ENCODE results near the gene POLR3C. TPM values are rescaled to one million over a fixed set of nuclear protein-coding genes. Genes with fewer than 3 reads are reported as not detected.

POLR3C gene
- total and polyA plus RNA-seq, 2 of the 4 experiments (the other 2 are of a cell fraction), result 47.0 to 94.1 TPM

DNA sequence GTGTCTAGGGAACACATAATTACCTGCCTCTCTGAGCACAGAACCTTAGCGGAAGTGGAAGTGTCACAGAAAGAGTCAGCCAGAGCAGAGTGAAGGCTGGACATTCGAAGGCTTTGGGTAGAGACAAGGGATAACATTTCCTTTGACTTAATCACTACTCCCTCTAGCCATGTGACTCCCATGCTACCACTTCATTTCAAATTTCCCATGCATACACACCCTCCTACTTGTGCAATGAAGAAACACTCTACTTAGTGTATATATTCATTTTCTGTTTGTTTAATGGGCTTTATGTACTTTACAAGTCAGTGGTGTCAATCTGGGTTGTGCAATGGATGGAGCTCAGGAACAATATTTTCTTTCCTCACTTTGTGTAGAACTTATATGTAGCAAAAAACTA lies 54.7 kb downstream of the POLR3C start:
- Histone ChIP-seq H3K27me3 (ENCODE audit: control insufficient read depth, insufficient read depth, low read length) (peaks cover 5% of the 10 kb centered on the region; the same call in 1 of the 2 replicates), H2BK120ac (ENCODE audit: low read depth, low read length) (no peak overlapping the region), H3K14ac (replicated peaks; ENCODE audit: low read depth, low read length) (no peak overlapping the region), H4K5ac (ENCODE audit: low read depth, low read length) (no peak overlapping the region), H2BK20ac (ENCODE audit: low read depth, low read length) (no peak overlapping the region), H4K8ac (ENCODE audit: low read depth in 2 of 2, low read length in 2 of 2) (no peak overlapping the region), H3K9me3 (ENCODE audit: control insufficient read depth, insufficient read depth, low read length) (no peaks in the 10 kb centered on the region), H3K79me1 (ENCODE audit: low read depth in 1 of 2, low read length in 2 of 2) (no peaks in the 10 kb centered on the region), H4K91ac (ENCODE audit: insufficient read depth, low read depth, low read length) (no peak overlapping the region), H3K4me2 (ENCODE audit: low read depth, low read length) (no peak overlapping the region), H2BK5ac (ENCODE audit: low read depth, low read length, poor library complexity, severe bottlenecking) (no peak overlapping the region), H2AK9ac (replicated peaks; ENCODE audit: low read depth, low read length, poor library complexity) (no peak overlapping the region), H3K9ac (ENCODE audit: low read depth, low read length) (no peak overlapping the region), H3K56ac (ENCODE audit: extremely low read depth, insufficient read depth, low read length) (no peak overlapping the region), H3K9me1 (ENCODE audit: insufficient read depth, low read length) (no peaks in the 10 kb centered on the region), H3K4me3 (ENCODE audit: insufficient read depth, low read depth, low read length) (no peak overlapping the region), H2BK15ac (ENCODE audit: low read depth, low read length) (no peak overlapping the region), H3K36me3 (ENCODE audit: control insufficient read depth, insufficient read depth, low read length) (no peaks in the 10 kb centered on the region), H3K4ac (ENCODE audit: low read depth, low read length) (no peak overlapping the region), H2AK5ac (ENCODE audit: low read depth, low read length) (no peak overlapping the region), H4K20me1 (ENCODE audit: insufficient read depth, low read length) (no peaks in the 10 kb centered on the region), H3K18ac (ENCODE audit: low read depth, low read length) (no peak overlapping the region), H2AFZ (replicated peaks; ENCODE audit: low read length, poor library complexity) (no peak overlapping the region), H3K4me1 (ENCODE audit: control insufficient read depth, insufficient read depth, low read length) (peaks cover 1% of the 10 kb centered on the region; the same call in 1 of the 2 replicates), H3K27ac (ENCODE audit: insufficient read depth, low read length) (no peak overlapping the region), H3K23ac (ENCODE audit: low read depth, low read length) (no peak overlapping the region)
- POLR2A ChIA-PET (ENCODE audit: unreplicated experiment), result no interaction called here
- peak; percentile 63; the same call in 1 of the 2 replicates for TF ChIP-seq MXI1 (IDR thresholded peaks at IDR 0.05; ENCODE audit: borderline replicate concordance, low read depth, low read length)
- no peak for TF ChIP-seq CHD1 (IDR thresholded peaks at IDR 0.05; ENCODE audit: low read depth, low read length)
- TF ChIP-seq, protein P1, sequence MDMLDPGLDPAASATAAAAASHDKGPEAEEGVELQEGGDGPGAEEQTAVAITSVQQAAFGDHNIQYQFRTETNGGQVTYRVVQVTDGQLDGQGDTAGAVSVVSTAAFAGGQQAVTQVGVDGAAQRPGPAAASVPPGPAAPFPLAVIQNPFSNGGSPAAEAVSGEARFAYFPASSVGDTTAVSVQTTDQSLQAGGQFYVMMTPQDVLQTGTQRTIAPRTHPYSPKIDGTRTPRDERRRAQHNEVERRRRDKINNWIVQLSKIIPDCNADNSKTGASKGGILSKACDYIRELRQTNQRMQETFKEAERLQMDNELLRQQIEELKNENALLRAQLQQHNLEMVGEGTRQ (IDR thresholded peaks at IDR 0.05; ENCODE audit: low read depth, low read length), result peak; percentile 46; the same call in 1 of the 2 replicates
- TF ChIP-seq BHLHE40 (IDR thresholded peaks at IDR 0.05; ENCODE audit: low read depth, low read length), result no peak
- no peak for TF ChIP-seq MAFK (IDR thresholded peaks at IDR 0.05; ENCODE audit: low read depth, low read length)
- peak; percentile 44; the same call in 1 of the 2 replicates for TF ChIP-seq CEBPB (IDR thresholded peaks at IDR 0.05; ENCODE audit: low read depth, low read length)
- no peak for TF ChIP-seq RCOR1 (IDR thresholded peaks at IDR 0.05; ENCODE audit: insufficient replicate concordance, low read length)
- BruUV-seq (replicated peaks), result no TSS peak
- in situ Hi-C loops (cut with MboI; ENCODE audit: low sequenced_read_pairs) (no loop called here), intact Hi-C loops (cut with micrococcal nuclease) (no loop called here), dilution Hi-C loops (cut with HindIII; ENCODE audit: low sequenced_read_pairs, unreplicated experiment) (no loop called here)
- peak; percentile 47 for DNase-seq
- ATAC-seq (ENCODE audit: low read depth), result peak; percentile 72
- CTCF ChIA-PET, result interaction anchor here (1.5 kb wide), 1 partner anchor 13 kb away, joined by 6 read pairs; no protein-coding TSS in a partner anchor
- no CpG with 5 or more reads among the region's 2 CpGs for WGBS, 2 experiments (ENCODE audit: extremely low coverage in 2 of 2, insufficient read length in 1 of 2)
